Neuronal stem cell (in vitro differentiated cells): ENCODE results near the gene NPDC1.

Source experiments
- DNase-seq: peaks from one replicate; pipeline ENCODE4 v3.0.0-alpha.2; 2013; ENCODE audit warnings: low spot score
- H2AFZ ChIP-seq: one replicate; pipeline ENCODE4 v1.6.1; 2013; ENCODE audit warnings: mild to moderate bottlenecking, low read length, inconsistent platforms
- H2AK5ac ChIP-seq: 2 replicates; pipeline ENCODE4 v1.6.1; 2013; ENCODE audit warnings: low read depth, mild to moderate bottlenecking, inconsistent platforms, low read length, moderate library complexity, mixed read lengths
- H2BK120ac ChIP-seq: 2 replicates; pipeline ENCODE4 v1.6.1; 2013; ENCODE audit warnings: low read depth, mild to moderate bottlenecking, inconsistent platforms, low read length, moderate library complexity, mixed read lengths
- H2BK12ac ChIP-seq: one replicate; pipeline ENCODE4 v1.6.1; 2013; ENCODE audit warnings: low read length, inconsistent platforms
- H2BK15ac ChIP-seq: 2 replicates; pipeline ENCODE4 v1.6.1; 2013; ENCODE audit warnings: mild to moderate bottlenecking, low read length, inconsistent platforms, mixed read lengths
- H2BK5ac ChIP-seq: one replicate; pipeline ENCODE4 v1.6.1; 2013; ENCODE audit warnings: inconsistent platforms, mild to moderate bottlenecking, low read length, moderate library complexity
- H3K14ac ChIP-seq: one replicate; pipeline ENCODE4 v1.6.1; 2013; ENCODE audit warnings: low read length, inconsistent platforms
- H3K18ac ChIP-seq: 2 replicates; pipeline ENCODE4 v1.6.1; 2013; ENCODE audit warnings: low read length, inconsistent platforms
- H3K23ac ChIP-seq: 2 replicates; pipeline ENCODE4 v1.6.1; 2013; ENCODE audit warnings: low read depth, mild to moderate bottlenecking, mixed read lengths, low read length, inconsistent platforms; ENCODE audit not compliant: poor library complexity
- H3K27ac ChIP-seq: replicated peaks from 3 replicates; pipeline ENCODE4 v1.5.1; 2013; ENCODE audit warnings: low read length, inconsistent platforms
- H3K27me3 ChIP-seq, 3 experiments: 2 replicates each; pipeline ENCODE4 v1.6.1; 2013; ENCODE audit warnings: low read length in 3 of 3, mild to moderate bottlenecking in 2 of 3, inconsistent platforms in 1 of 3, low read depth in 1 of 3, mixed read lengths in 1 of 3, moderate library complexity in 1 of 3; ENCODE audit not compliant: control insufficient read depth in 3 of 3, insufficient read depth in 3 of 3
- H3K36me3 ChIP-seq, 2 donors: replicated peaks in 1 of 2; 2 replicates each; pipeline ENCODE4 v1.6.1; 2013; ENCODE audit warnings: low read length in 2 of 2; ENCODE audit not compliant: control insufficient read depth in 2 of 2, insufficient read depth in 2 of 2
- H3K4ac ChIP-seq: 2 replicates; pipeline ENCODE4 v1.6.1; 2013; ENCODE audit warnings: inconsistent platforms, mild to moderate bottlenecking, low read length, moderate library complexity
- H3K4me1 ChIP-seq, 2 donors: 1 replicate in 1 of 2; 2 replicates in 1 of 2; pipeline ENCODE4 v1.6.1; 2013; ENCODE audit warnings: low read length in 2 of 2, low read depth in 1 of 2; ENCODE audit not compliant: control insufficient read depth in 2 of 2, insufficient read depth in 1 of 2
- H3K4me2 ChIP-seq: one replicate; pipeline ENCODE4 v1.6.1; 2013; ENCODE audit warnings: mild to moderate bottlenecking, low read length, inconsistent platforms; ENCODE audit not compliant: insufficient read depth, poor library complexity, severe bottlenecking
- H3K4me3 ChIP-seq, 2 donors: 2 replicates each; pipeline ENCODE4 v1.5.1; 2013; ENCODE audit warnings: low read length in 2 of 2, mild to moderate bottlenecking in 2 of 2, inconsistent platforms in 1 of 2, moderate library complexity in 1 of 2
- H3K79me1 ChIP-seq: one replicate; pipeline ENCODE4 v1.6.1; 2013; ENCODE audit warnings: low read depth, mild to moderate bottlenecking, inconsistent platforms, low read length, moderate library complexity
- H3K9ac ChIP-seq: one replicate; pipeline ENCODE4 v1.6.1; 2013; ENCODE audit warnings: mild to moderate bottlenecking, low read depth, low read length, inconsistent platforms; ENCODE audit not compliant: poor library complexity
- H3K9me3 ChIP-seq, 2 donors: replicated peaks in 1 of 2; 2 replicates each; pipeline versions ENCODE3 to v1.6.1; 2013; ENCODE audit warnings: low read length in 2 of 2, mild to moderate bottlenecking in 2 of 2, inconsistent platforms in 1 of 2, low read depth in 1 of 2, mixed read lengths in 1 of 2, moderate library complexity in 1 of 2; ENCODE audit not compliant: control insufficient read depth in 2 of 2, insufficient read depth in 1 of 2
- H4K8ac ChIP-seq: one replicate; pipeline ENCODE4 v1.6.1; 2013; ENCODE audit warnings: low read depth, mild to moderate bottlenecking, inconsistent platforms, low read length, moderate library complexity
- H4K91ac ChIP-seq: one replicate; pipeline ENCODE4 v1.6.1; 2013; ENCODE audit warnings: low read length, low read depth, mild to moderate bottlenecking, inconsistent platforms; ENCODE audit not compliant: poor library complexity
- WGBS, 2 donors: extraction: QIAGEN DNeasy Blood & Tissue Kit; methylation state at CpG; one replicate each; pipeline ENCODE4 v1.1.7; 2013; ENCODE audit warnings: missing lambda C conversion rate in 2 of 2, mixed read lengths in 1 of 2; ENCODE audit not compliant: insufficient read length in 2 of 2, insufficient replicate concordance in 1 of 2; ENCODE audit errors: extremely low coverage in 2 of 2; 5-methylcytosine and 5-hydroxymethylcytosine counted together

Gene NPDC1

DNA sequence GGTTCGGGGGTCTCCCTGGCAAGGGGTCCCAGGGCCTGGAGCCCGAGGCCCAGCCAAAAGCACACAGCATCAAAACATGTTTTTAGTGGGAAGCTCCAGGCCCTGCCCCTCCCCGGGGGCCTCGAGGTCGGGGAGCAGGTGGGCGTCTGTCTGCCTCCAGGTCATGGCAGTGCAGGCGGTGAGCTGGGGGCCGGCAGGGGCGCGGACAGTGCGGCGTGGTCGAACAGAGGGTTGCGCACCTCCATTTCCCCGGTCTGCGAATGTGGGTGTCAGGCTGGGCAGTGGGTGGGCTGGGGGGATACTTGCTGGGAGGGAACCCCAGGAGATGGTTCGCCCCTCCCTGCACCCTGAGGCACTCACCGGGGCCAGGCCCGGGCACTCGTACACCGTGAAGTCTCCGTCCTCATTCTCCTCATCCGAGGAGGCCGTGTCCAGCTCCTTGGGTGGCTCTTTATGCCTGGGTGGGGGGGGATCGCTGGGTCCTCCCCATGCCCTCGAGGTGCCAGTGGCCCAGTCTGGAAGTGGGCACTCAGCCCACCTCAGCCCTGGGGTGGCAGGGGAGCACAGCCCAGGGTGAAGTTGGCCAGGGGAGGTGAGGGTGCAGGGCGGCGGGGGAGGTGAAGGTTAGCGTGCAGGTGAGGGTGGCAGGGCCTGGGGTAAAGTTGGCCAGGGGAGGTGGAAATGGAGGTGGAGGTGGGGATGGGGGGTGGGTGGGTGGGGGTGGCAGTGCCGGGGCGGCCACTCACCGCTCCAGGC lies 6.2 kb downstream of the NPDC1 start:
- no peak overlapping the region for H4K91ac ChIP-seq
- no peak overlapping the region for H3K27ac ChIP-seq
- H2BK5ac ChIP-seq = no peak overlapping the region
- H3K4me3 ChIP-seq = no peak overlapping the region
- peaks cover 0 to 5% (median 0%) of the 10 kb centered on the region in 3 experiments for H3K27me3 ChIP-seq
- no peaks in the 10 kb centered on the region for H3K9me3 ChIP-seq
- no peak overlapping the region for H3K9ac ChIP-seq
- no peak overlapping the region for H3K23ac ChIP-seq
- no peak overlapping the region for H3K4me2 ChIP-seq
- peaks cover 3 to 23% of the 10 kb centered on the region in 2 donors for H3K36me3 ChIP-seq
- no peak overlapping the region for H2BK15ac ChIP-seq
- peaks cover 6 to 40% of the 10 kb centered on the region in 2 donors for H3K4me1 ChIP-seq
- no peak overlapping the region for H2AK5ac ChIP-seq
- peak overlapping the region; percentile 38 for H3K14ac ChIP-seq
- no peak overlapping the region for H3K18ac ChIP-seq
- peaks cover 7% of the 10 kb centered on the region for H3K79me1 ChIP-seq
- DNase-seq = no peak
- no peak overlapping the region for H4K8ac ChIP-seq
- no peak overlapping the region for H2BK12ac ChIP-seq
- no peak overlapping the region for H3K4ac ChIP-seq
- H2AFZ ChIP-seq = no peak overlapping the region
- no peak overlapping the region for H2BK120ac ChIP-seq
- no CpG with 5 or more reads among the region's 32 CpGs for WGBS, 2 donors

DNA sequence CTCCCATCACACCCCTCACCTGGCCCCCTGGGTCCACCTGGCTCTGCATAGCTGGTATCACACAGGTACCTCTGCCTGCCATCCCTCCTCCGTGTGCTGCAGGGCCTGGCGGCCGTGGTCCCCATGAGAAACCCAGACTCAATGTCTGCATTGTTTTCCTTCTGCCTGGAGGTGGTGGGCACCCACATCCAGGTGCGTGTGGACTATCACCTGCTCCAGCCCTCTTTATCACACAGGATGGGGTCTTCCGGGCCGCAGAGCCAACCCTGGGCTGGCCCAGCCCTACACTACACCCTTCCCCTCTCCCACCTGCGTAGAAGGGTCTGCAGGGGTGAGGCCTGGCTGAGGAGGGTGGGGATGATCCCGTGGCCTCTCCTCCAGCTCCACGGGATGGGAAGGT lies 7.1 kb downstream of the NPDC1 start:
- no peak for DNase-seq
- Histone ChIP-seq H3K9ac (peak overlapping the region; percentile 50), H3K9me3 (no peaks in the 10 kb centered on the region), H4K91ac (no peak overlapping the region), H2AFZ (no peak overlapping the region), H3K4me2 (no peak overlapping the region), H3K23ac (peak overlapping the region; percentile 73), H3K18ac (no peak overlapping the region), H3K4me3 (no peak overlapping the region), H3K79me1 (peaks cover 2% of the 10 kb centered on the region), H3K4me1 (peaks cover 3 to 31% of the 10 kb centered on the region in 2 donors), H3K36me3 (peaks cover 3 to 23% of the 10 kb centered on the region in 2 donors), H3K27me3 (no peaks in the 10 kb centered on the region), H2BK120ac (no peak overlapping the region), H4K8ac (no peak overlapping the region), H2BK5ac (peak overlapping the region; percentile 93), H2BK12ac (no peak overlapping the region), H3K14ac (no peak overlapping the region), H3K4ac (no peak overlapping the region), H3K27ac (no peak overlapping the region), H2BK15ac (no peak overlapping the region), H2AK5ac (no peak overlapping the region)
- WGBS, 2 donors = no CpG with 5 or more reads among the region's 9 CpGs

DNA sequence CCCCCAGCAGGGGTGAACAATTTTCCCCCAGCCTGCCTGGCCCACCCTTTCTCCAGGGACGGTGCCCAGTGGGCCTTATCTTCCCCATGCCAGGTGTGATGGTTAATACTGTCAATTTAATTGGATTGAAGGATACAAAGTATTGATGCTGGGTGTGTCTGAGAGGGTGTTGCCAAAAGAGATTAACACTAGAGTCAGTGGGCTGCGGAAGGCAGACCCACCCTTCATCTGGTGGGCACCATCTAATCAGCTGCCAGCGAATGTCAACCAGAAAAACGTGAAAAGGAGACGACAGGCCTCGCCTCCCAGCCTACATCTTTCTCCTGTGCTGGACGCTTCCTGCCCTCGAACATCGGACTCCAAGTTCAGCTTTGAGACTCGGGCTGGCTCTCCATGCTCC lies 8.5 kb downstream of the NPDC1 start:
- no peak overlapping the region for H3K27ac ChIP-seq
- peak overlapping the region; percentile 12 for H3K9ac ChIP-seq
- H3K4me3 ChIP-seq = no peak overlapping the region
- peaks cover 3 to 23% of the 10 kb centered on the region in 2 donors for H3K36me3 ChIP-seq
- no peak overlapping the region for H3K14ac ChIP-seq
- WGBS, 2 donors = no CpG with 5 or more reads among the region's 10 CpGs
- peaks cover 3 to 22% of the 10 kb centered on the region in 2 donors for H3K4me1 ChIP-seq
- no peak overlapping the region for H2AK5ac ChIP-seq
- no peaks in the 10 kb centered on the region for H3K9me3 ChIP-seq
- H3K18ac ChIP-seq = no peak overlapping the region
- no peaks in the 10 kb centered on the region for H3K27me3 ChIP-seq
- no peak overlapping the region for H2BK12ac ChIP-seq
- H3K4me2 ChIP-seq = no peak overlapping the region
- H3K79me1 ChIP-seq = peaks cover 4% of the 10 kb centered on the region
- no peak overlapping the region for H4K8ac ChIP-seq
- no peak overlapping the region for H2BK120ac ChIP-seq
- H2BK15ac ChIP-seq = no peak overlapping the region
- H2BK5ac ChIP-seq = no peak overlapping the region
- H4K91ac ChIP-seq = no peak overlapping the region
- DNase-seq = no peak
- H3K4ac ChIP-seq = no peak overlapping the region
- H2AFZ ChIP-seq = no peak overlapping the region
- no peak overlapping the region for H3K23ac ChIP-seq

DNA sequence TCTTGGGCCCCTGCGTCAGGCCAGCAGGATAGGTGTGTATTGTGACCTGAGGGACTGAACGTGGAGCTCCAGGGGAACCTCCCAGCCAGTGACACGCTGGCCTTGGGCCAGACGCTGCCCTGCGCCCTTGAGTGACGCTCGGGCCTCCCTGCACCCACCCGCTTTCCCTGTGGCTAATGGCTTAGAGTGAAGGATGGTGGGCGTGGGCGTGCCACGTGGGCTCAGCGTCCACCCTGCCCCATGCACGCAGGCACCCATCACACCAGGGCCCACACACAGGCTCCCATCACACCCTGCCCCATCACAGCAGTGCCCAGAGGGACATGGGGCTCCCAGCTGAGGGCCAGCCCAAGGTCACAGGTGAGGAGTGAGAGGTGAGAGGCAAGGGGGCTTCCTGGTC lies 8.9 kb downstream of the NPDC1 start:
- Histone ChIP-seq H3K9me3 (no peaks in the 10 kb centered on the region), H2AFZ (no peak overlapping the region), H3K18ac (no peak overlapping the region), H3K27me3 (no peaks in the 10 kb centered on the region), H3K79me1 (peaks cover 4% of the 10 kb centered on the region), H2BK120ac (no peak overlapping the region), H2BK15ac (no peak overlapping the region), H3K4me2 (no peak overlapping the region), H3K4me3 (no peak overlapping the region), H4K8ac (no peak overlapping the region), H2BK5ac (no peak overlapping the region), H3K9ac (no peak overlapping the region), H3K14ac (no peak overlapping the region), H2BK12ac (no peak overlapping the region), H3K27ac (no peak overlapping the region), H4K91ac (no peak overlapping the region), H3K4me1 (peaks cover 3 to 23% of the 10 kb centered on the region in 2 donors), H3K4ac (no peak overlapping the region), H3K36me3 (peaks cover 3 to 23% of the 10 kb centered on the region in 2 donors), H3K23ac (peak overlapping the region; percentile 85), H2AK5ac (peak overlapping the region; percentile 37)
- no CpG with 5 or more reads among the region's 13 CpGs for WGBS, 2 donors
- DNase-seq = no peak
